ENCODE data around the gene MYO15B. TPM values are rescaled to one million over a fixed set of nuclear protein-coding genes. Genes with fewer than 3 reads are reported as not detected.

MYO15B gene
- total RNA-seq, 4 donors from 2014 or later, result 119 to 610 (median 170) TPM

DNA sequence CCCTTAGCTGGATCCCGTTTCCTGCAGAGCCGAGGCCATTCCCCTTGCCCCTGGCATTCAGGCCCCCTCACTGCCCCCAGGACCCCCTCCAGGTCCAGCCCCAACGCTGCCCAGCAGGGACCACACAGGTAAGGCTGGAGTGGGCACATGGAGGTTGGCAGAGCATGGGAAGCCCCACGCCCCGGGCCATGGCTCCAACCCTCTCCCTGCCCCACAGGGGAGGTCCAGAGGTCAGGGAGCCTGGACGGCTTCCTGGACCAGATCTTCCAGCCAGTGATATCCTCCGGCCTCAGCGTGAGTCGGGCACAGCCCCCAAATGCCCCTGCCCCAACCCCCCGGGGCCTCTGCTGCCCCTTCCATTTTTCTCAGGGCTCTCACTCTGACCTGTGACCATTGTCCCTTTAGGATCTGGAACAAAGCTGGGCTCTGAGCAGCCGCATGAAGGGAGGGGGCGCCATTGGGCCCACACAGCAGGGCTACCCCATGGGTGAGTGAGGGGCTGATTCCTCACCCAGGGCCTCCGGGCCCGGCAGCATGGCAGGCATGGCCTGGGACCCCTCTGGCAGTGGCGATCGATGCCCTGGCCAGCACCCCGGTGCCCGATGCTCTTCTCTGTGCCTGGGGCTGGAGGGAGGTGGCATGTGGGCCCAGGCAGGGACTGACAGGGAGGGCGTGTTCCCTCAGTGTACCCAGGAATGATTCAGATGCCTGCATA, 27.1 kb downstream of the MYO15B start:
- no peak overlapping the region for H3K4me3 ChIP-seq
- no peaks in the 10 kb centered on the region for H3K36me3 ChIP-seq
- TF ChIP-seq, protein P1, sequence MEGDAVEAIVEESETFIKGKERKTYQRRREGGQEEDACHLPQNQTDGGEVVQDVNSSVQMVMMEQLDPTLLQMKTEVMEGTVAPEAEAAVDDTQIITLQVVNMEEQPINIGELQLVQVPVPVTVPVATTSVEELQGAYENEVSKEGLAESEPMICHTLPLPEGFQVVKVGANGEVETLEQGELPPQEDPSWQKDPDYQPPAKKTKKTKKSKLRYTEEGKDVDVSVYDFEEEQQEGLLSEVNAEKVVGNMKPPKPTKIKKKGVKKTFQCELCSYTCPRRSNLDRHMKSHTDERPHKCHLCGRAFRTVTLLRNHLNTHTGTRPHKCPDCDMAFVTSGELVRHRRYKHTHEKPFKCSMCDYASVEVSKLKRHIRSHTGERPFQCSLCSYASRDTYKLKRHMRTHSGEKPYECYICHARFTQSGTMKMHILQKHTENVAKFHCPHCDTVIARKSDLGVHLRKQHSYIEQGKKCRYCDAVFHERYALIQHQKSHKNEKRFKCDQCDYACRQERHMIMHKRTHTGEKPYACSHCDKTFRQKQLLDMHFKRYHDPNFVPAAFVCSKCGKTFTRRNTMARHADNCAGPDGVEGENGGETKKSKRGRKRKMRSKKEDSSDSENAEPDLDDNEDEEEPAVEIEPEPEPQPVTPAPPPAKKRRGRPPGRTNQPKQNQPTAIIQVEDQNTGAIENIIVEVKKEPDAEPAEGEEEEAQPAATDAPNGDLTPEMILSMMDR (IDR thresholded peaks at IDR 0.05), result no peak
- no peak for TF ChIP-seq POLR2A (IDR thresholded peaks at IDR 0.05)
- H3K4me1 ChIP-seq, result no peaks in the 10 kb centered on the region
- no peaks in the 10 kb centered on the region for H3K27me3 ChIP-seq
- intact Hi-C loops (cut with DNase I; ENCODE audit: low total_unique reads), result no loop called here
- H3K9me3 ChIP-seq, result no peaks in the 10 kb centered on the region
- H3K27ac ChIP-seq, result no peak overlapping the region
- DNase-seq, result no peak

DNA sequence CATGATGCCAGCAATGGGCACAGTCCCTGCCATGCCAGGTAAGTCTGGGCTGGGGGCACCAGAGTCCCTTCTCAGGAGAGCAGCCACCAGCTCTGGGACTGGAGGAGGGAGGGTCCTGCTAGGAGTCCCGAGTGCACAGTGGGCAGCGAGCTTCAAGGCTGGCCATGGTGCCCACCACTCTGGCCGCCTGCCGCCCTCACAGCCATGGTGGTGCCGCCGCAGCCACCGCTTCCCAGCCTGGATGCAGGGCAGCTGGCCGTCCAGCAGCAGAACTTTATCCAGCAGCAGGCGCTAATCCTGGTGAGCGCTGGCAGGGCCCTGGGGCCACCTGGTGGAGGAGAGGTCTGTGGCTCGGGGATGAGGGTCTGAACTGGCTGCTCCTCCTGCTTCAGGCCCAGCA, 27.7 kb downstream of the MYO15B start:
- Histone ChIP-seq H3K27ac (no peak overlapping the region), H3K36me3 (no peaks in the 10 kb centered on the region), H3K27me3 (no peaks in the 10 kb centered on the region), H3K9me3 (no peaks in the 10 kb centered on the region), H3K4me1 (no peaks in the 10 kb centered on the region), H3K4me3 (no peak overlapping the region)
- TF ChIP-seq, protein P1 (IDR thresholded peaks at IDR 0.05), result no peak
- no peak for TF ChIP-seq POLR2A (IDR thresholded peaks at IDR 0.05)
- no peak for DNase-seq
- intact Hi-C loops (cut with DNase I; ENCODE audit: low total_unique reads), result no loop called here

DNA sequence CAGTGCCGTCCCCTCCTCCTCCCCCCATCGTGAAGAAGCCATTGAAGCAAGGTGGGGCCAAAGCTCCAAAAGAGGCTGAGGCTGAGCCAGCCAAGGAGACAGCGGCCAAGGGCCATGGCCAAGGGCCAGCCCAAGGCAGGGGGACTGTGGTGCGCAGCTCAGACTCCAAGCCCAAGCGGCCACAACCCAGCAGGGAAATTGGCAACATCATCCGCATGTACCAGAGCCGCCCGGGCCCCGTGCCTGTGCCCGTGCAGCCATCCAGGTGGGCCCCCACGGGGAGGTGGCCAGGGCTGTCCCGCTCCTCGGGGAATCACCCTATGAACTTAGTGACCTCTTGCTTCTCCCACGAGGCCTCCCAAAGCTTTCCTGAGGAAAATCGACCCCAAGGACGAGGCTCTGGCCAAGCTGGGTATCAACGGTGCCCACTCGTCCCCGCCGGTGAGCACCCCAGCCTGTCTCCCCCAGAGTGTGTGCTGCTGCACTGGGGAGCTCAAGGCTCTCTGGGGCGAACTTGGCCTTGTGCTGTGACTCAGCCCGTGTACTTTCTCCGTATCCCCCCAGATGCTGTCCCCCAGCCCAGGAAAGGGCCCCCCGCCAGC, 29.0 kb downstream of the MYO15B start:
- Histone ChIP-seq H3K27ac (no peak overlapping the region), H3K4me1 (no peaks in the 10 kb centered on the region), H3K27me3 (no peaks in the 10 kb centered on the region), H3K9me3 (no peaks in the 10 kb centered on the region), H3K4me3 (no peak overlapping the region), H3K36me3 (no peaks in the 10 kb centered on the region)
- TF ChIP-seq, protein P1 (IDR thresholded peaks at IDR 0.05), result no peak
- no peak for TF ChIP-seq POLR2A (IDR thresholded peaks at IDR 0.05)
- intact Hi-C loops (cut with DNase I; ENCODE audit: low total_unique reads), result no loop called here
- DNase-seq, result no peak

DNA sequence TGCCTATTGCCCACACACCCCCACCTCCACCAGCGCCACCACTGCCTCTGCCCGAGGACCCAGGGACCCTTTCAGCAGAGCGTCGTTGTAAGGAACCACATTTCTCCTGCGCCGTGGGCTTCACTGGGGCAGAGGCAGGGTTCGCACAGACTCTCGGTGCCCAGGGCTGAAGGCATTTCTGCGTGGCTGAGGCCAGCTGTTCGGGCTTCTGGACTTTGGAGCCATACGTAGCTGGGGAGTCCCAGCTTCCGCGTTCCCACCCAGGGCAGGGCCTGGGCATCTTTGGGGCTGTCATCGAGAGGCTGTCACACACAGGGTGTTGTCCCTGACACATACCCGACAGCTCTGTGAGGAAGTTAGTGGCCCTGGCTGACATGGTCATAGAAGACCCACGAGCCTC, 29.6 kb downstream of the MYO15B start:
- H3K9me3 ChIP-seq, result no peaks in the 10 kb centered on the region
- H3K27me3 ChIP-seq, result no peaks in the 10 kb centered on the region
- H3K36me3 ChIP-seq, result no peaks in the 10 kb centered on the region
- no peak overlapping the region for H3K27ac ChIP-seq
- DNase-seq, result no peak
- TF ChIP-seq, protein P1 (IDR thresholded peaks at IDR 0.05), result no peak
- TF ChIP-seq POLR2A (IDR thresholded peaks at IDR 0.05), result no peak
- intact Hi-C loops (cut with DNase I; ENCODE audit: low total_unique reads), result no loop called here
- no peak overlapping the region for H3K4me3 ChIP-seq
- no peaks in the 10 kb centered on the region for H3K4me1 ChIP-seq

DNA sequence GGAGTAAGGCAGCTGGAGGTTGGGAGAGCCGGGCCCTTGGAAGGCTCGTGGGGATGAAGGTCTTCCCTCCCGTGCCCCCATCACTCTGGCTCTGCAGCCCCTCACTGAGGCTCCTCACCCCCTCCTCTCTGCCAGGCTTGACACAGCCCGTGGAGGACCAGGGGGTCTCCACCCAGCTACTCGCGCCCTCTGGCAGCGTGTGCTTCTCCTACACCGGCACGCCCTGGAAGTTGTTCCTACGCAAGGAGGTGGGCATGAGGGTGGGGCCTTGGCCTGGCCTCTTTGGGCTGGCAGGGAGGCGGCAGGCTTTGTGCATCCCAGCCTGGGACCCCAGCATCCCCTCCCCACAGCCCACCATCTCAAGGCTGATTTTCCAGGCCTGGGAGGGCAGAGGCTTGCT, 30.1 kb downstream of the MYO15B start:
- Histone ChIP-seq H3K27me3 (no peaks in the 10 kb centered on the region), H3K4me1 (no peaks in the 10 kb centered on the region), H3K27ac (no peak overlapping the region), H3K4me3 (no peak overlapping the region), H3K9me3 (no peaks in the 10 kb centered on the region), H3K36me3 (no peaks in the 10 kb centered on the region)
- no peak for DNase-seq
- TF ChIP-seq, protein P1 (IDR thresholded peaks at IDR 0.05), result no peak
- no peak for TF ChIP-seq POLR2A (IDR thresholded peaks at IDR 0.05)
- intact Hi-C loops (cut with DNase I; ENCODE audit: low total_unique reads), result no loop called here

All from uterus (tissue), 4 donors.